HepG2 (cell line): Measurements from ENCODE around the gene CAPS2. TPM values are rescaled to one million over a fixed set of nuclear protein-coding genes. Genes with fewer than 3 reads are reported as not detected.

Experiments used
- ARID3A ChIP-seq: IDR thresholded peaks from 2 replicates; pipeline ENCODE4 v1.6.1; 2012; ENCODE audit warnings: low read depth, low read length, improper control_type of control experiment
- BCL6 ChIP-seq: IDR thresholded peaks from 2 replicates; pipeline ENCODE4 v1.6.1; 2016; ENCODE audit warnings: missing genetic modification reagents, missing compliant biosample characterization
- CEBPB ChIP-seq: IDR thresholded peaks from 2 replicates; pipeline ENCODE4 v1.6.1; 2011; ENCODE audit warnings: low read depth, low read length, improper control_type of control experiment, borderline replicate concordance
- ELF3 ChIP-seq: IDR thresholded peaks from 2 replicates; pipeline ENCODE4 v1.6.1; 2016; ENCODE audit warnings: missing genetic modification reagents, missing compliant biosample characterization
- FOXA1 ChIP-seq, 2 experiments: fragments of 450-650 bp in 1 of 2; sonication (generic) in 1 of 2; formaldehyde crosslinking in 1 of 2; IDR thresholded peaks; 2 replicates each; pipeline versions ENCODE4 v1.4.0 to v1.6.1; 2016 to 2020; ENCODE audit warnings: missing genetic modification reagents in 1 of 2
- HOXA7 ChIP-seq: sonication (generic); formaldehyde crosslinking; IDR thresholded peaks from 2 replicates; pipeline ENCODE4 v1.8.1; 2022; ENCODE audit warnings: mild to moderate bottlenecking, missing genetic modification reagents, moderate library complexity
- IKZF5 ChIP-seq: IDR thresholded peaks from 2 replicates; pipeline ENCODE4 v1.6.1; 2018; ENCODE audit warnings: missing genetic modification reagents, mild to moderate bottlenecking, missing compliant biosample characterization
- LCORL ChIP-seq, 2 experiments: fragments of 450-650 bp in 1 of 2; sonication (generic) in 1 of 2; formaldehyde crosslinking in 1 of 2; IDR thresholded peaks; 2 replicates each; pipeline versions ENCODE4 v1.5.0 to v1.6.1; 2017 to 2020; ENCODE audit warnings: antibody characterized with exemption in 1 of 2, missing genetic modification reagents in 1 of 2
- MIER2 ChIP-seq: IDR thresholded peaks from 2 replicates; pipeline ENCODE4 v1.6.1; 2016; ENCODE audit warnings: missing biosample characterization, missing genetic modification reagents
- MXD1 ChIP-seq: sonication (generic); formaldehyde crosslinking; IDR thresholded peaks from 2 replicates; pipeline ENCODE4 v1.4.0; 2020; ENCODE audit warnings: mild to moderate bottlenecking, missing genetic modification reagents
- NAIF1 ChIP-seq: sonication (generic); formaldehyde crosslinking; IDR thresholded peaks from 2 replicates; pipeline ENCODE4 v1.5.0; 2020; ENCODE audit warnings: mild to moderate bottlenecking, missing genetic modification reagents, borderline replicate concordance
- NR0B2 ChIP-seq: sonication (generic); formaldehyde crosslinking; IDR thresholded peaks from 2 replicates; pipeline ENCODE4 v1.4.0; 2020; ENCODE audit warnings: mild to moderate bottlenecking, missing genetic modification reagents
- PLSCR1 ChIP-seq: sonication (generic); formaldehyde crosslinking; IDR thresholded peaks from 2 replicates; pipeline ENCODE4 v1.5.0; 2020; ENCODE audit warnings: missing genetic modification reagents, mild to moderate bottlenecking, borderline replicate concordance
- POGZ ChIP-seq: sonication (generic); formaldehyde crosslinking; IDR thresholded peaks from 2 replicates; pipeline ENCODE4 v1.4.0; 2020; ENCODE audit warnings: mild to moderate bottlenecking, missing genetic modification reagents
- SKI ChIP-seq: fragments of 450-650 bp; IDR thresholded peaks from one replicate; pipeline ENCODE4 v1.6.1; 2018; ENCODE audit warnings: mild to moderate bottlenecking; ENCODE audit not compliant: partially characterized antibody
- TEF ChIP-seq: sonication (generic); formaldehyde crosslinking; IDR thresholded peaks from 2 replicates; pipeline ENCODE4 v1.5.0; 2020; ENCODE audit warnings: missing genetic modification reagents
- TFAP4 ChIP-seq: sonication (generic); IDR thresholded peaks from 2 replicates; pipeline ENCODE4 v1.6.1; 2016; ENCODE audit warnings: low read depth, borderline replicate concordance
- ZFP36L1 ChIP-seq: sonication (generic); formaldehyde crosslinking; IDR thresholded peaks from 2 replicates; pipeline ENCODE4 v1.8.0; 2022; ENCODE audit warnings: mild to moderate bottlenecking, missing genetic modification reagents, moderate library complexity
- ZNF12 ChIP-seq: sonication (generic); formaldehyde crosslinking; IDR thresholded peaks from 2 replicates; pipeline ENCODE4 v1.5.0; 2020; ENCODE audit warnings: missing genetic modification reagents
- ZNF616 ChIP-seq: sonication (generic); formaldehyde crosslinking; IDR thresholded peaks from 2 replicates; pipeline ENCODE4 v1.5.0; 2020; ENCODE audit warnings: low read depth, mild to moderate bottlenecking, missing genetic modification reagents
- polyA plus RNA-seq, 8 experiments: library from polyadenylated mRNA; depleted of rRNA in 3 of 8; stranded (reverse) in 7 of 8; unstranded in 1 of 8; fragments of >200 nt; fragmentation: Illumina TruSeq in 4 of 8; extraction: Trizol in 4 of 8; gene quantifications; 2 replicates each; pipeline versions ENCODE4 v1.2.1 to v1.2.3, GENCODE V29; 2011 to 2016; ENCODE audit warnings: low read depth in 4 of 8, missing spikeins in 1 of 8, mixed read lengths in 1 of 8; ENCODE audit not compliant: insufficient read depth in 1 of 8
- total RNA-seq, 5 experiments: library from RNA; depleted of rRNA; stranded (reverse); fragments of >200 nt; fragmentation: Illumina TruSeq; extraction: Trizol; gene quantifications; 2 replicates each; pipeline ENCODE4 v1.2.3, GENCODE V29; 2016; ENCODE audit warnings: low read depth in 1 of 5

Gene CAPS2
- total and polyA plus RNA-seq, 2 of the 13 experiments (the other 11 are each of a cell fraction or from before 2014, with no cell fraction given): 0.11 TPM; not detected in 1

- TF ChIP-seq TEF (CRISPR knock-in tag) (peak; percentile 75; the same call in 1 of the 2 replicates), ZNF12 (CRISPR knock-in tag) (no peak), NR0B2 (CRISPR knock-in tag) (no peak), IKZF5 (CRISPR knock-in tag) (peak; percentile 80), TFAP4 (peak; percentile 18; the same call in 1 of the 2 replicates), ZNF616 (CRISPR knock-in tag) (no peak), POGZ (CRISPR knock-in tag) (peak; percentile 81), MXD1 (0 out of 2 replicates have a peak, but pooled peaks have one; percentile 43), SKI (peak; percentile 98), PLSCR1 (no peak), ARID3A (peak; percentile 76; the same call in 1 of the 2 replicates), BCL6 (CRISPR knock-in tag) (peak; percentile 25; the same call in 1 of the 2 replicates), LCORL (IDR thresholded peaks at IDR 0.05) (no peak), LCORL (CRISPR knock-in tag; IDR thresholded peaks at IDR 0.05) (peak; percentile 47; the same call in 1 of the 2 replicates), ELF3 (CRISPR knock-in tag) (0 out of 2 replicates have a peak, but pooled peaks have one; percentile 18), NAIF1 (CRISPR knock-in tag) (peak; percentile 66; the same call in 1 of the 2 replicates), ZFP36L1 (CRISPR knock-in tag) (0 out of 2 replicates have a peak, but pooled peaks have one; percentile 34), FOXA1 (IDR thresholded peaks at IDR 0.05) (no peak), FOXA1 (CRISPR knock-in tag; IDR thresholded peaks at IDR 0.05) (0 out of 2 replicates have a peak, but pooled peaks have one; percentile 9), HOXA7 (CRISPR knock-in tag) (no peak), CEBPB (peak; percentile 73), MIER2 (CRISPR knock-in tag) (peak; percentile 34; the same call in 1 of the 2 replicates)
Measured at GRCh38 chr12:75329918-75330826, at the start of gene CAPS2 (continued).
